Neural progenitor cell (in vitro differentiated cells): ENCODE data around the gene ELFN1. TPM values are rescaled to one million over a fixed set of nuclear protein-coding genes. Genes with fewer than 3 reads are reported as not detected.

Source experiments
- DNase-seq: peaks from one replicate; pipeline ENCODE4 v3.0.0-alpha.2; 2016; ENCODE audit warnings: low spot score
- H2AFZ ChIP-seq: fragments of 200-600 bp; sonication (generic); replicated peaks from 2 replicates; pipeline ENCODE4 v1.6.1; 2016; ENCODE audit warnings: antibody characterized with exemption
- H3F3A ChIP-seq: fragments of 200-600 bp; sonication (generic); 2 replicates; pipeline ENCODE4 v1.6.1; 2016; ENCODE audit warnings: antibody characterized with exemption, low read depth
- H3K27ac ChIP-seq: fragments of 200-600 bp; sonication (generic); 2 replicates; pipeline ENCODE4 v1.5.1; 2016; ENCODE audit warnings: mild to moderate bottlenecking
- H3K27me3 ChIP-seq: fragments of 200-600 bp; sonication (generic); 2 replicates; pipeline ENCODE4 v1.6.1; 2016; ENCODE audit warnings: mild to moderate bottlenecking, moderate library complexity
- H3K36me3 ChIP-seq: fragments of 200-600 bp; sonication (generic); 2 replicates; pipeline ENCODE4 v1.5.1; 2016
- H3K4me1 ChIP-seq: fragments of 200-600 bp; sonication (generic); 2 replicates; pipeline ENCODE4 v1.6.1; 2016; ENCODE audit warnings: mixed run types
- H3K4me2 ChIP-seq: fragments of 200-600 bp; sonication (generic); 2 replicates; pipeline ENCODE4 v1.6.1; 2016
- H3K4me3 ChIP-seq: fragments of 200-600 bp; sonication (generic); 2 replicates; pipeline ENCODE4 v1.5.1; 2016
- H3K79me2 ChIP-seq: fragments of 200-600 bp; sonication (generic); 2 replicates; pipeline ENCODE4 v1.6.1; 2016; ENCODE audit warnings: low read depth
- H3K9ac ChIP-seq: fragments of 200-600 bp; sonication (generic); 2 replicates; pipeline ENCODE4 v1.6.1; 2016
- H3K9me3 ChIP-seq: fragments of 200-600 bp; sonication (generic); 2 replicates; pipeline ENCODE4 v1.5.1; 2016; ENCODE audit warnings: low read depth
- H4K20me1 ChIP-seq: fragments of 200-600 bp; sonication (generic); 2 replicates; pipeline ENCODE4 v1.6.1; 2016; ENCODE audit warnings: low read depth
- H3K27ac Mint-ChIP-seq: 3 replicates; pipeline ENCODE4 v1.8.0; 2021; ENCODE audit warnings: mixed read lengths
- H3K27me3 Mint-ChIP-seq: 2 replicates; pipeline ENCODE4 v1.8.0; 2022; ENCODE audit warnings: low read depth, mild to moderate bottlenecking, inconsistent platforms, moderate library complexity, mixed read lengths; ENCODE audit not compliant: insufficient read depth
- H3K36me3 Mint-ChIP-seq: 3 replicates; pipeline ENCODE4 v1.8.0; 2021; ENCODE audit warnings: mixed read lengths
- H3K4me1 Mint-ChIP-seq: 3 replicates; pipeline ENCODE4 v1.8.0; 2021; ENCODE audit warnings: mixed read lengths
- H3K4me3 Mint-ChIP-seq: 3 replicates; pipeline ENCODE4 v1.8.0; 2021; ENCODE audit warnings: mild to moderate bottlenecking, moderate library complexity, mixed read lengths
- H3K9me3 Mint-ChIP-seq: 3 replicates; pipeline ENCODE4 v1.8.0; 2020; ENCODE audit warnings: mixed read lengths
- CTCF ChIP-seq: fragments of 200-600 bp; sonication (generic); IDR thresholded peaks from 2 replicates; pipeline ENCODE4 v1.5.1; 2017; ENCODE audit warnings: antibody characterized with exemption, mild to moderate bottlenecking
- EZH2 ChIP-seq: fragments of 200-600 bp; sonication (generic); IDR thresholded peaks from 2 replicates; pipeline ENCODE4 v1.6.1; 2017; ENCODE audit warnings: antibody characterized with exemption, mild to moderate bottlenecking, moderate library complexity
- EZH2phosphoT487 ChIP-seq: fragments of 200-600 bp; sonication (generic); IDR thresholded peaks from 2 replicates; pipeline ENCODE4 v1.6.1; 2017; ENCODE audit warnings: antibody characterized with exemption
- total RNA-seq: library from RNA; depleted of rRNA; stranded (reverse); fragments of >200 nt; gene quantifications from 2 replicates; pipeline ENCODE4 v1.2.3, GENCODE V29; 2015; ENCODE audit warnings: low replicate concordance

ELFN1 gene
- total RNA-seq, 1 donor from 2014 or later, result 2.2 TPM

- peaks cover 15% of the 10 kb centered on the region for H3K4me1 ChIP-seq
- H2AFZ ChIP-seq, result no peak overlapping the region
- H3K4me3 ChIP-seq, result no peak overlapping the region
- no peaks in the 10 kb centered on the region for H3K36me3 ChIP-seq
- H3F3A ChIP-seq, result no peaks in the 10 kb centered on the region
- no peaks in the 10 kb centered on the region for H3K79me2 ChIP-seq
- H3K9ac ChIP-seq, result no peak overlapping the region
- TF ChIP-seq EZH2phosphoT487 (no peak), EZH2 (no peak), CTCF (no peak)
- no peak for DNase-seq
- H3K27ac ChIP-seq, result no peak overlapping the region
- H3K4me1 Mint-ChIP-seq, result peaks cover 36% of the 10 kb centered on the region
- peaks cover 5% of the 10 kb centered on the region for H3K27me3 Mint-ChIP-seq
- H3K27me3 ChIP-seq, result no peaks in the 10 kb centered on the region
- peaks cover 12% of the 10 kb centered on the region for H3K36me3 Mint-ChIP-seq
- peak overlapping the region; percentile 66 for H3K27ac Mint-ChIP-seq
- no peak overlapping the region for H3K4me3 Mint-ChIP-seq
- peaks cover 15% of the 10 kb centered on the region for H4K20me1 ChIP-seq
- no peaks in the 10 kb centered on the region for H3K9me3 ChIP-seq
- peaks cover 2% of the 10 kb centered on the region for H3K9me3 Mint-ChIP-seq
- H3K4me2 ChIP-seq, result no peak overlapping the region
Measured at GRCh38 chr7:1696671-1697498, 26.8 kb downstream of the ELFN1 start.

- H3K4me3 Mint-ChIP-seq, result no peak overlapping the region
- H3K27ac Mint-ChIP-seq, result peak overlapping the region; percentile 20
- Histone ChIP-seq H3K27ac (no peak overlapping the region), H3K9ac (no peak overlapping the region), H2AFZ (no peak overlapping the region), H3K79me2 (no peaks in the 10 kb centered on the region), H3K4me2 (no peak overlapping the region), H3K4me3 (no peak overlapping the region), H3K36me3 (no peaks in the 10 kb centered on the region), H3K27me3 (no peaks in the 10 kb centered on the region), H4K20me1 (peaks cover 15% of the 10 kb centered on the region), H3K4me1 (peaks cover 15% of the 10 kb centered on the region), H3F3A (peaks cover 3% of the 10 kb centered on the region), H3K9me3 (no peaks in the 10 kb centered on the region)
- H3K9me3 Mint-ChIP-seq, result peaks cover 8% of the 10 kb centered on the region
- peaks cover 15% of the 10 kb centered on the region for H3K36me3 Mint-ChIP-seq
- peaks cover 36% of the 10 kb centered on the region for H3K4me1 Mint-ChIP-seq
- H3K27me3 Mint-ChIP-seq, result peaks cover 5% of the 10 kb centered on the region
- TF ChIP-seq EZH2 (no peak), CTCF (no peak), EZH2phosphoT487 (no peak)
- no peak for DNase-seq
Measured at GRCh38 chr7:1697499-1698125, 27.5 kb downstream of the ELFN1 start.

GRCh38 chr7:1698201-1698600 lies 28.1 kb downstream of the ELFN1 start:
- no peak overlapping the region for H3K27ac Mint-ChIP-seq
- peaks cover 9% of the 10 kb centered on the region for H3F3A ChIP-seq
- H3K79me2 ChIP-seq, result no peaks in the 10 kb centered on the region
- peaks cover 14% of the 10 kb centered on the region for H4K20me1 ChIP-seq
- peaks cover 14% of the 10 kb centered on the region for H3K9me3 Mint-ChIP-seq
- DNase-seq, result no peak
- no peaks in the 10 kb centered on the region for H3K36me3 ChIP-seq
- H3K27me3 Mint-ChIP-seq, result peaks cover 5% of the 10 kb centered on the region
- H3K27me3 ChIP-seq, result no peaks in the 10 kb centered on the region
- H3K27ac ChIP-seq, result no peak overlapping the region
- H2AFZ ChIP-seq, result no peak overlapping the region
- no peak overlapping the region for H3K4me2 ChIP-seq
- TF ChIP-seq CTCF, result no peak
- TF ChIP-seq EZH2, result no peak
- no peak for TF ChIP-seq EZH2phosphoT487
- no peak overlapping the region for H3K4me3 Mint-ChIP-seq
- H3K4me1 ChIP-seq, result peaks cover 15% of the 10 kb centered on the region
- H3K4me3 ChIP-seq, result no peak overlapping the region
- H3K36me3 Mint-ChIP-seq, result peaks cover 18% of the 10 kb centered on the region
- peaks cover 33% of the 10 kb centered on the region for H3K4me1 Mint-ChIP-seq
- H3K9ac ChIP-seq, result no peak overlapping the region
- no peaks in the 10 kb centered on the region for H3K9me3 ChIP-seq
